GM12892 (cell line): ENCODE results near the gene PSMC3IP.

Experiments
- POLR2A ChIP-seq: IDR thresholded peaks from 2 replicates; pipeline ENCODE4 v1.6.1; 2011; ENCODE audit warnings: low read depth, low read length, control low read depth
- POLR2AphosphoS5 ChIP-seq: IDR thresholded peaks from 2 replicates; pipeline ENCODE4 v1.6.1; 2011; ENCODE audit warnings: low read depth, low read length, control low read depth
- TAF1 ChIP-seq: IDR thresholded peaks from 2 replicates; pipeline ENCODE4 v1.6.1; 2011; ENCODE audit warnings: low read depth, mild to moderate bottlenecking, control low read depth, low read length, borderline replicate concordance

DNA sequence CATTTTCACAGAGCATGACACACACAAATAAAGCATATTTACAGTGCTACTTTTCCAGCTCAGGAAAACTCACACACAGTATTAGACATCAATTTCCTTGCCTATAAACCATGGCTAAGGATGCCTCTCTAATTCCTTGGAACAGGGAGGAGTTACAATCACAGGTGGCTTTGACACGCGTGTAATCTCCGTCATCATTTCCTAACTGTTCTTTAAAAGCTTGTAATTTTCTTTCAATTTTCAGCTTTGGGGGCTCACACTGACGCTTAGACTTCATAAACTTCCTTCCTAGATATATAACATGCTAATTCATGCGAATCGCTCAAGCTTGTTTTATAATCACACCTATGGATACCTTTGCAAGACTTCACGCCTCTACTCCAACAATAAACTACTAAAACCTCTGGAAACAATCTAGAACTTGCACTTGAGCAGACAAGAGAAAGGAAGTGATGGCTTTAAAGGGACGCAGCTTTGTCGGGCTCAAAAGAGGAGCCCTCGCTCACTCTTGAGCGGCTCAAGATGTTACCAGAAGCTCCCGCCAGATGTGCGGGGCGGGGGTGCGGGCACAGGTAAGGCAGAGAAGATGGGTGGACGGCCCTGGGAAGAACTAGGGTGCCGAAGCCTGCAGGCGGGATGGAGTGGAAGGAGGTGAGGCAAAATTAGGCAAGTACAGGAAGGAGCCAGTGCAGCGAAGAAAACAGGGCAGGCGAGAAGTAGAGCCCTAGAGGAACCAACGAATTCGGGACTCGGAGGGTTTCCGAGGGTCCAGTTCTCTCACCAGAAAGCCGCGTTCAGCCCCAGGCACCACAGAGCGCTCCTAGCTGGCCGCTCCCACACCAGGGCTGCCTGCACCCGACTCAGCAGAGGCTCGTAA is 31.0 kb upstream of the PSMC3IP start:
- no peak for TF ChIP-seq POLR2AphosphoS5
- TF ChIP-seq POLR2A = no peak
- TF ChIP-seq TAF1 = no peak
